HG02840 (cell line): ENCODE data around the gene RUFY2.
"Not testable (repeated sequence)": the region's sequence is repeated elsewhere in the genome, so short reads cannot be mapped to it uniquely, and the experiment has no call there.

ENCODE experiments used
- ATAC-seq: cut with Tn5 transposase; IDR thresholded peaks from one replicate; pipeline ENCODE4 v1.9.1; 2021; ENCODE audit warnings: mild to moderate bottlenecking, moderate library complexity, moderate number of reproducible peaks; ENCODE audit not compliant: unreplicated experiment, low FRiP score

RUFY2 gene

GRCh38 chr10:68327889-68328786, 78.9 kb downstream of the RUFY2 start:
- no peak for ATAC-seq

- not testable (repeated sequence) for ATAC-seq
Measured at GRCh38 chr10:68324396-68324795, 82.7 kb downstream of the RUFY2 start.

GRCh38 chr10:68318331-68319059, 88.6 kb downstream of the RUFY2 start:
- no peak for ATAC-seq

GRCh38 chr10:68315582-68315981, 91.5 kb downstream of the RUFY2 start:
- ATAC-seq, result no peak

- ATAC-seq, result not testable (repeated sequence)
Measured at GRCh38 chr10:68314930-68315329, 92.1 kb downstream of the RUFY2 start.

GRCh38 chr10:68310531-68310930, 96.5 kb downstream of the RUFY2 start:
- ATAC-seq, result no peak

- no peak for ATAC-seq
Measured at GRCh38 chr10:68305854-68306253, 101.2 kb downstream of the RUFY2 start.

GRCh38 chr10:68303849-68304412, 103.1 kb downstream of the RUFY2 start:
- no peak for ATAC-seq

- no peak for ATAC-seq
Measured at GRCh38 chr10:68302871-68303270, 104.2 kb downstream of the RUFY2 start.

- no peak for ATAC-seq
Measured at GRCh38 chr10:68302503-68302823, 104.6 kb downstream of the RUFY2 start.

- no peak for ATAC-seq
Measured at GRCh38 chr10:68301790-68302502, 105.1 kb downstream of the RUFY2 start.

GRCh38 chr10:68301301-68301700, 105.8 kb downstream of the RUFY2 start:
- no peak for ATAC-seq

GRCh38 chr10:68296843-68297663, 110.0 kb downstream of the RUFY2 start:
- no peak for ATAC-seq
